GM08714 (cell line): ENCODE measurements around the gene VMO1.

Source experiments
- H3K4me3 ChIP-seq: fragments of 200-500 bp; sonication (Bioruptor generic); 2 replicates; pipeline ENCODE4 v1.5.1; 2014; ENCODE audit warnings: mild to moderate bottlenecking, low read length, inconsistent platforms
- ZNF274 ChIP-seq: IDR thresholded peaks from 2 replicates; pipeline ENCODE4 v1.6.1; 2012; ENCODE audit warnings: mild to moderate bottlenecking, low read depth, low read length

Gene VMO1

DNA sequence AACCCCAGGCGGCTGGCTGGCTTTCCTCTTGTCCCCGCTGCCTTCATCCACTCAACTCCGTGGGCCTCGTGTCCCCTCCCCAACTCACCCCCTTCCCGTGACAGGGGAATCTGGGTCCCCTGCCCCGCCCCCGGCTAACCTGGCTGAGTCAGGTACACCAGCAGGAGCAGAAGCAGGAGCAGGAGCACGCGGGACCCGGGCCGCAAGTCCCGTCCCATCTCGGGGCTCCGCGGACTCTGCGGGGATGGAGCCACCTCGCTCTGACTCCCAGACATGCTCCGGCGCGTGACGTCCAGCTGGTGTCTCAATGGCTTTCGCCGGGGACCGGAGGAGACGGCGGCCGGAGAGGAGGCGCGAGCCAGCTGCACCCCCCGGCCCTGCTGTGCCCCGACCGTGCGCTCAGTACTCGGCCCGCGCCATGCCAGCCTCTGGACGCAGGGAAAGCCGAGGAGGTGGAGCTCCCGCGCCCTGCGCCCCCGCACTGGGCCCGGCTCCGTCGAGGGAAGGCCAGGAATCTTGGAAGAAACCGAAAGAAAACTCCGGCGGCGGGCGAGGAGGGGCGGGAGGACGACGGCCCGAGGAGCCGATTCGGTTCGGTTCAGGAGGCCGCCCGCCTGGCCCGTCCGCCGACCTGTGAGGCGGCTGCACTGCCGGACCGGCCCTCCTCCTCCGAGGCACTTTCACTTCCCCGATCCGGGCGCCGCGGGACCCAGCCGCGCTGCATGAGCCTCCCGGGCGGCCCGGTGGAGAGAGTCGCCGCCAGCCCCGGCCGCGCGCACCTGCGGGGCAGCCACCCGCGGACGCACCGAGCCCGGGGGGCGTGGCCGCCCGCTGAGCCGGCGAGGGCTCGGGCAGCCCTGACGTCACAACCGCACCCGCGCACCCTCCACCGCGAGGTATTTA lies 46.8 kb downstream of the VMO1 start, which contains the start of the genes CXCL16 and ZMYND15:
CXCL16 (minus strand) TSS at position 807 of the 903 bp plus-strand sequence; CDS start at position 218, 589 bp downstream.
ZMYND15 (plus strand) TSS at position 712 of the 903 bp plus-strand sequence. CDS start 716 bp downstream, outside the sequence.
- peak within 1 kb of the TSS; percentile 70 for H3K4me3 ChIP-seq
- no peak for TF ChIP-seq ZNF274

DNA sequence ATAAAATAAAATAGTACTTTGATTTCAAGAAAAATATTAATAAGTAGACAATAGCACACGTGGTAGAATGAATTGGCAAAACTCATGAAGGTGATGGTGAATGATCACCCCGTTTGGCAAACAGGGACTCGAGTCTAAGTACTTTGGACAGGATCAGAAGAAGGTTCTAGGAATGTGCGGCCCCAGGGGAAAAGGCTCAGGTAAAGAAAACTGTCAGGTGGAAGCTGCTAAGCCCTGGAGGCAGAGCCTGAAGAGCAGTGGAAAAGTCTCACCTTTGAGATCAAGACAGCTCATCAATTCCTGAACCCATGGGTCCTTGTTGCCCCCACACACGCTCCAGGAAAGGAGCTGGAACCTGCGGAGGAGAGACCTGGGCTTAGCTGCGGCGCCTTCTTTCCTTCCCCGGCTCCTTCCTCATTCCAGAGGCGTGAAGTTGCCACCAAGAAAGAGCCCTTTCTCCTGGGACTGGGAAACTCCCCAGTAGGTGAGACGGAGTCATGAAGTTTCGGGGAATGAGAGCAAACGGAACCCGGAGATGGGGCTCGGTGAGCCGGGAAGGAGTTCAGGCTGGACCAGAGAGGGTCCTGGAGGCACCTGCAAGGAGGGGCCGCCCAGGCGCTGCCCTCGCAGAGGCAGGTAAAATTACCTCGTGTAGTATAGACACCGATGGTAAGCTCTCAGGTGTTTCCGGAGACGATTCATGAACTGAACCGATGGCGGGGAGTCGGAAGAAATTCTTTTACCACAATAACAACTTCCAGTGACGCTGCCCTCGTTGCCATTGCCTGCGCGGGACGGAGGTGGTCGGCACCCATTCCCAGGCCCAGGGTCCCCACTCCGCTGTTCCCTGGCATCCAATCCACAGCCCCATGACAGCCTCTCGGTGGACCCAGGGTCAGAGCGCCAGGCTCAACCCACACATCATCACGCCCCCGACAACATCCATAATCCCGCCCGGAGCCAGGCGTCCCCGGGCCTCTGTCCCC lies 47.7 kb downstream of the VMO1 start:
- no peak overlapping the region; the same call in 1 of the 2 replicates for H3K4me3 ChIP-seq
- TF ChIP-seq ZNF274, result no peak

DNA sequence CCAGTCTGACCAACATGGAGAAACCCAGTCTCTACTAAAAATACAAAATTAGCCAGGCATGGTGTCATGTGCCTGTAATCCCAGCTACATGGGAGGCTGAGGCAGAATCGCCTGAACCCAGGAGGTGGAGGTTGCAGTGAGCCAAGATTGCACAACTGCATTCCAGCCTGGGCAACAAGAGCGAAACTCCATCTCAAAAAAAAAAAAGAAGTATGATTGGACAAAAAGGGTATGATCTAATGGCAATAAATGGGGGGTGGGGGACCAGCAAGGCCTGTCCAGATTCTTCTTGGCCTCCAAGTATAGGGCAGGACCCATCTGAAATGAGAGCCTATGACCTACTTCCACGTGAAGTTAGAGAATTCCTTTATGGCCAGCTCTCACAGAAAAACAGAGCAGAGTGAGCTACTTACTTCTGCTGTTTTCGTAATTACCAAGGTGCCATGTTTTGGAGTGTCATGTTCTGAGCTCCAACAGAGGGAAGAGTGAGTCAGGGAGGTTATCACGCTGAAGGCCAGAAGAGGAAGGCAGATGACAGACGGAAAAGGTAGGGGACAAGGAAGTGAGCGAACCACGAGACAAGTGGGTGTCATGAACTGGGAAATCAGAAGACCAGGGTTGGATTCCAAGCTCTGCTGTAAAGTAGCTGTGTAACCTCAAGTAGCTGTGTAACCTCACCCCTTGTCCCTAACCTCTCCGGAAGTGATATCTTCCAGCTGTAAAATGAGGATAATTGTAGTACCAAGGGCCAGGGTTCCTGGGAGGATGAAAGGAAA lies 50.1 kb downstream of the VMO1 start:
- no peak overlapping the region for H3K4me3 ChIP-seq
- no peak for TF ChIP-seq ZNF274
